ENCODE measurements around the gene GAPDH. TPM values are rescaled to one million over a fixed set of nuclear protein-coding genes. Genes with fewer than 3 reads are reported as not detected.

Gene GAPDH
- total RNA-seq, 1 donor from 2014 or later, result 2,230 TPM

DNA sequence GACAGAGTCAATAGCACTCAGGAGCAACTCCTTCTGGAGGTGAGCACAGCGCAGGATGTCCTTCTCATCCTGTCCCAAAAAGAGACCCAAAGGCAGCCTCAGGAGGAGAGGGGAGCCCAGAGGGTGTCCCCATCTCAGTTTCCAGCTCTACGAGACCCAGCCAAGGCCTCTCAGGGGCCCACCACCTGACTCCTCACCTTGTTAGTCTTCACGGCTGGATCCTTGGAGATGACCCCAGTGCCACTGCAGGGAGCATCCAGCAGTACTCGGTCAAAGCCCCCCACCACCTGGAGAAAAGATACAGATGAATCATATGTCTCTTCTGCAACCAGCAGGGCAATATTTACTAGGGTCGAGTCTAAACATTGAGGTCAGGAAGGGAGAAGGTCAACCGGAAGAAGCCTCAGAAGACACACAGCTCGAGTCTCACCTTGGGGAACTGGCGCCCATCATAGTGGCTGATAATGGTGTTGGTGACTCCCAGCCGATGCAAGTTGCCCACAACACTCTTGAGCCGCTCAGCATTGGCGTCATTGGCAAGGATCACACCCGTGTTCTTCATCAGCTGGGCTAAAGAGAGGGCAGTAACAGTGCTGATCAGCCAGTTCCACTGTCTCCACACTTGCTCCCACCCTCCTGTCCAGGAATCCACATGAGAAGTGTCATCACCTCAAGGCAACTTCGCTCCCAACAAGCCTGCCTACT is 26.3 kb downstream of the GAPDH start:
- TF ChIP-seq, protein P1, sequence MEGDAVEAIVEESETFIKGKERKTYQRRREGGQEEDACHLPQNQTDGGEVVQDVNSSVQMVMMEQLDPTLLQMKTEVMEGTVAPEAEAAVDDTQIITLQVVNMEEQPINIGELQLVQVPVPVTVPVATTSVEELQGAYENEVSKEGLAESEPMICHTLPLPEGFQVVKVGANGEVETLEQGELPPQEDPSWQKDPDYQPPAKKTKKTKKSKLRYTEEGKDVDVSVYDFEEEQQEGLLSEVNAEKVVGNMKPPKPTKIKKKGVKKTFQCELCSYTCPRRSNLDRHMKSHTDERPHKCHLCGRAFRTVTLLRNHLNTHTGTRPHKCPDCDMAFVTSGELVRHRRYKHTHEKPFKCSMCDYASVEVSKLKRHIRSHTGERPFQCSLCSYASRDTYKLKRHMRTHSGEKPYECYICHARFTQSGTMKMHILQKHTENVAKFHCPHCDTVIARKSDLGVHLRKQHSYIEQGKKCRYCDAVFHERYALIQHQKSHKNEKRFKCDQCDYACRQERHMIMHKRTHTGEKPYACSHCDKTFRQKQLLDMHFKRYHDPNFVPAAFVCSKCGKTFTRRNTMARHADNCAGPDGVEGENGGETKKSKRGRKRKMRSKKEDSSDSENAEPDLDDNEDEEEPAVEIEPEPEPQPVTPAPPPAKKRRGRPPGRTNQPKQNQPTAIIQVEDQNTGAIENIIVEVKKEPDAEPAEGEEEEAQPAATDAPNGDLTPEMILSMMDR (IDR thresholded peaks at IDR 0.05; ENCODE audit: unreplicated experiment), result no peak
- no peak for DNase-seq (ENCODE audit: low spot score, unreplicated experiment)
- Mint-ChIP-seq H3K4me1 (ENCODE audit: low read depth) (no peaks in the 10 kb centered on the region), H3K36me3 (ENCODE audit: insufficient read depth) (peaks cover 47% of the 10 kb centered on the region), H3K27ac (no peak overlapping the region), H3K27me3 (no peaks in the 10 kb centered on the region), H3K4me3 (ENCODE audit: low read depth) (no peak overlapping the region), H3K9me3 (ENCODE audit: low read depth) (no peaks in the 10 kb centered on the region)

DNA sequence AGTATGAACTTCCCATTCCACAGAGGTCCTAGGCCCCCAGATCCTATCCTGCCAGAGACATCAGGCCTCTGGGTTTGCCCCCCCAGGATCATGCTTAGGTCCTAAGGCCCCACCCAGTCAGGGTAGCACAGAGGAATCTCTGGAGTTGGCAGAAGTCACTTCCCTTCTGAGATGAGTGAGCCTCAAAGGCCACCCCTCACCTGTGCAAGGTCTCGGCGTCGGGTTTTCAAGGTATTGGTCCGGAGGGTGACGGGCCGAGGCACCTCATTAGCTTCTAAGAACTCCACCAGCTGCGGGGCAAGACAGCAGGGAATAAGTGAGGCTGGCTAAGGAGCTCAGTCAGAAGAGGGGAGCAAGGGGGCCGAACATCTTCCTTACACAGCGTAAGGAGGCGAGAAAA is 28.6 kb downstream of the GAPDH start:
- peaks cover 50% of the 10 kb centered on the region for H3K36me3 Mint-ChIP-seq (ENCODE audit: insufficient read depth)
- H3K27ac Mint-ChIP-seq, result no peak overlapping the region
- H3K9me3 Mint-ChIP-seq (ENCODE audit: low read depth), result no peaks in the 10 kb centered on the region
- no peak overlapping the region for H3K4me3 Mint-ChIP-seq (ENCODE audit: low read depth)
- no peaks in the 10 kb centered on the region for H3K27me3 Mint-ChIP-seq
- no peak for DNase-seq (ENCODE audit: low spot score, unreplicated experiment)
- TF ChIP-seq, protein P1 (IDR thresholded peaks at IDR 0.05; ENCODE audit: unreplicated experiment), result no peak
- peaks cover 8% of the 10 kb centered on the region for H3K4me1 Mint-ChIP-seq (ENCODE audit: low read depth)

DNA sequence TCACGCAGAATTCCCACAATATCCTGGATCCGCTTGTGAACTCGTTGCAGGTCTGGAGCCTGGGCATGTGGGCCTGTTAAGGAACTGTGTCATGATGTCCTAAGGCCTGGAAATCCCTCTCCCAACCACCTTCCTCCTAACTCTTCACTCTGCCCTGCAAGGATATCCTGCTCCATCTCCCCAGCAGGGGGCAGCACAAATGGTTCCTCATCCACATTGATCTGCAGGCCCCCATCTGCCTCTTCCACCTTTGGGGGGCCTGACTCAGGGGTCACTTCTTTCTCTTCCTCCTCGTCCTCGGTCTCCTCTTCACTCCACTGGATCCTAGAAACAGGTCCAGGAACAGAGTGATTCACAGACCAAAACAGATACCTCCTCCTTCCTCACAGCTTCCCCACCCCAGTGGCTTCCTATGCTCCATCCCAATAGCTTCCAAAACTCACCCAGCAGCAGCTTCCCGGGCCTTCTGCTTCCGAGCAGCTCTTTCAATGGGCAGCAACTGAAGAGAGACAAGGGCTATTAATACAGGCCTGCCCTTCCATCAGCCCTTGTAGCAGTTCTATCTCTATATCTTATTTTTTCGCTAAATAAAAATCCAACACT is 29.2 kb downstream of the GAPDH start:
- H3K9me3 Mint-ChIP-seq (ENCODE audit: low read depth), result no peaks in the 10 kb centered on the region
- H3K27ac Mint-ChIP-seq, result peak overlapping the region; percentile 53
- H3K4me3 Mint-ChIP-seq (ENCODE audit: low read depth), result no peak overlapping the region
- TF ChIP-seq, protein P1 (IDR thresholded peaks at IDR 0.05; ENCODE audit: unreplicated experiment), result peak; percentile 93
- DNase-seq (ENCODE audit: low spot score, unreplicated experiment), result peak; percentile 68
- H3K27me3 Mint-ChIP-seq, result no peaks in the 10 kb centered on the region
- H3K4me1 Mint-ChIP-seq (ENCODE audit: low read depth), result peaks cover 14% of the 10 kb centered on the region
- peaks cover 45% of the 10 kb centered on the region for H3K36me3 Mint-ChIP-seq (ENCODE audit: insufficient read depth)

DNA sequence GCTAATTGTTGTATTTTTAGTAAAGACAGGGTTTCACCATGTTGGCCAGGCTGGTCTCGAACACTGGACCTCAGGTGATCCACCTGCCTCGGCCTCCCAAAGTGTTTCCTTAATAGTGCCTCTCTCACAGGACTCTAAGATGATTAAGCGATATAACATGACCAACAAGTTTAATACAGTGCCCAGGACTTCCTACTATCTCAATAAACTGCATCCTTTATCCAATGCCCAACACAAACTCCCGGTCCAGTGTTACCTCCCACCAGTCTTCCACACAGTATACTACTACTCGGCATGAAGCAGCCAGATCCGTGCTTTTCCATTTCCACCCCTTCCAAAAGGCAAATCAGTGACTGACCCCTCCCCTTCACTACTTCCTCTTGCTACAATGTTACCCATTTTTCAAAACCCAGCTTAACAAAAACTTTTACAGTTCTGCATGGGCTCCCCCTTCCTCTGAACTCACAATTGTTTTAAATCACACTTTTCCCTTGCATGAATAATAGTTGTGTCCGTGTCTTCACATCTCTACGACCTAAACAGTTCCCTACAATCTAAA is 32.9 kb downstream of the GAPDH start:
- Mint-ChIP-seq H3K27ac (peak overlapping the region; percentile 93), H3K4me1 (ENCODE audit: low read depth) (peaks cover 15% of the 10 kb centered on the region), H3K36me3 (ENCODE audit: insufficient read depth) (peaks cover 36% of the 10 kb centered on the region), H3K9me3 (ENCODE audit: low read depth) (no peaks in the 10 kb centered on the region), H3K4me3 (ENCODE audit: low read depth) (peak overlapping the region; percentile 99), H3K27me3 (no peaks in the 10 kb centered on the region)
- TF ChIP-seq, protein P1 (IDR thresholded peaks at IDR 0.05; ENCODE audit: unreplicated experiment), result no peak
- no peak for DNase-seq (ENCODE audit: low spot score, unreplicated experiment)

DNA sequence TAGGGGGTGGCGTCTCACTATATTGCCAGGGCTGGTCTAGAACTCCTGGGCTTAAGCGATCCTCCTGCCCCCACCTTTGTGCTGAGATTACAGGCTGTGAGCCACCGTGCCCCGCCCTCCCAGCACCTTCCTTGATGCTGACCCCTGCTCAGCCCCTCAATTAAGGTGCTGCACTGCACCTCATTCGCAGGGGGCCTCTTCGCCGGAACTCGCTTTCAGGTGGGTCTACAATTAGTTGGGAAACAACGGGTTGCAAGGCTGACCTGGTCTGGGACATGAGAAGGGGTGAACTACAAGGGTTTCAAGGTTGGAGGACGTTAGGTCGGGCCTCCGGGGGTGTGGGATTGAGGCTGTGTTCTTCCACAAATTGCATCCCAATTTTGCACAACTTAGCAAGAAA is 35.0 kb downstream of the GAPDH start:
- peak overlapping the region; percentile 99 for H3K4me3 Mint-ChIP-seq (ENCODE audit: low read depth)
- no peaks in the 10 kb centered on the region for H3K9me3 Mint-ChIP-seq (ENCODE audit: low read depth)
- H3K36me3 Mint-ChIP-seq (ENCODE audit: insufficient read depth), result peaks cover 40% of the 10 kb centered on the region
- TF ChIP-seq, protein P1 (IDR thresholded peaks at IDR 0.05; ENCODE audit: unreplicated experiment), result no peak
- no peak for DNase-seq (ENCODE audit: low spot score, unreplicated experiment)
- H3K27ac Mint-ChIP-seq, result peak overlapping the region; percentile 25
- no peaks in the 10 kb centered on the region for H3K27me3 Mint-ChIP-seq
- peaks cover 15% of the 10 kb centered on the region for H3K4me1 Mint-ChIP-seq (ENCODE audit: low read depth)

Measured in progenitor cell of endocrine pancreas (in vitro differentiated cells).